Transverse colon (tissue), 4 donors: ENCODE measurements around the gene UBASH3B.

Experiments used
- CTCF ChIP-seq, 5 experiments: fragments of 200-600 bp in 3 of 5; fragments of 450-650 bp in 2 of 5; sonication (generic) in 3 of 5; IDR thresholded peaks; 1 replicate in 2 of 5; 2 replicates in 3 of 5; pipeline ENCODE4 v1.5.1; 2016 to 2017; ENCODE audit warnings: antibody characterized with exemption in 5 of 5, inconsistent platforms in 3 of 5, mild to moderate bottlenecking in 2 of 5, moderate library complexity in 1 of 5
- EP300 ChIP-seq: sonication (generic); formaldehyde crosslinking; IDR thresholded peaks from one replicate; pipeline ENCODE4 v1.6.1; 2017; ENCODE audit warnings: antibody characterized with exemption, low read depth
- POLR2AphosphoS5 ChIP-seq, 3 donors: sonication (generic); formaldehyde crosslinking; IDR thresholded peaks; one replicate each; pipeline ENCODE4 v1.6.1; 2016; ENCODE audit warnings: antibody characterized with exemption in 3 of 3

GRCh38 chr11:122815900-122816299 is 160.4 kb downstream of the UBASH3B start:
- no peak for TF ChIP-seq CTCF (IDR thresholded peaks at IDR 0.05)
- no peak for TF ChIP-seq POLR2AphosphoS5 (IDR thresholded peaks at IDR 0.05)
- TF ChIP-seq EP300, result no peak
